ENCODE results near the gene LRRK2.

DNA sequence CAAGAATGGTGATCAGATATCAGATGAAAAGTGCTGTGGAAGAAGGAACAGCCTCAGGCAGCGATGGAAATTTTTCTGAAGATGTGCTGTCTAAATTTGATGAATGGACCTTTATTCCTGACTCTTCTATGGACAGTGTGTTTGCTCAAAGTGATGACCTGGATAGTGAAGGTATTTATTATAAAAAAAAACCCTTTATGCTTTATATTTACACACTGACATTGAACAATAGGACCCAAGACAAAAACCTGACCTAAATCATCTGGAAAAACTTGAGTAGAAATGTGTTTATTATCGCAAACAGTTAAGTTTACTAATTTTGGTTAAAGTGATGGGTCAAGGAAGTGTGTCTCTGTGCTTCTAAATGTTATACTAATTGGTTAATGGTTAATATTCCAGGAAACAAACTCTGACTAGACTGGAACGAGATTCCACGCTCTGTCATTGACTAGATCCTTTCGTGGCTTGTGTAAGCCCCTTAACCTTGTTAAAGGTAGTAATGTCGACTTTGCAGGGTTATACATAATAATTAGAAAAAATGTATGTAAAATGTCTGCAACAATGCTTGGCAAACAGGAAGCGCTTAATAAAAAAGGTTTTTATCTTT lies 62.7 kb downstream of the LRRK2 start:
- no peak for TF ChIP-seq EZH2 (IDR thresholded peaks at IDR 0.05)
- TF ChIP-seq POLR2AphosphoS5 (IDR thresholded peaks at IDR 0.05; ENCODE audit: borderline replicate concordance, low read depth, low read length), result no peak
- TF ChIP-seq FOXP2 (optimal IDR thresholded peaks at IDR 0.05; ENCODE audit: control extremely low read depth, extremely low read length, insufficient read depth), result no peak
